A549 (cell line): ENCODE data around the gene ZBED4. TPM values are rescaled to one million over a fixed set of nuclear protein-coding genes. Genes with fewer than 3 reads are reported as not detected.

Source experiments
- ATAC-seq, 2 experiments: fragments of 200-7000 bp in 1 of 2; fragments of >200 bp in 1 of 2; cut with Nextera tagmentation in 1 of 2; cut with Tn5 transposase in 1 of 2; 3 replicates each; pipeline versions ENCODE4 v1.8.0 to v1.9.1; 2018 to 2020; ENCODE audit warnings: mild to moderate bottlenecking in 1 of 2, moderate library complexity in 1 of 2
- CTCF ChIA-PET: fragments of 300-600 bp; sonication (Branson Sonifier 250); formaldehyde crosslinking; extraction: SDS; loops from one replicate; lab custom pipeline; 2021; ENCODE audit warnings: antibody characterized with exemption, inconsistent platforms; lab: Yijun Ruan, JAX
- POLR2A ChIA-PET: fragments of 350-600 bp; formaldehyde crosslinking; extraction: SDS; loops from one replicate; lab custom pipeline; 2021; ENCODE audit warnings: antibody characterized with exemption, inconsistent platforms; lab: Yijun Ruan, JAX
- DNase-seq, 2 experiments: peaks; one replicate each; pipeline versions ENCODE4 v3.0.0 to v3.0.0-alpha.2; 2011 to 2016; ENCODE audit warnings: low read depth in 1 of 2, low spot score in 1 of 2
- FAIRE-seq: peaks from 2 replicates; lab custom pipeline; 2011; peaks lifted over from hg19 to GRCh38; lab: Jason Lieb, UNC
- H3K27ac ChIP-seq, 2 experiments: fragments of >200 bp; sonication (Bioruptor Twin); formaldehyde crosslinking; 3 replicates each; pipeline ENCODE4 v1.5.1; 2016 to 2017
- H3K4me1 ChIP-seq: fragments of >200 bp; sonication (Bioruptor Twin); formaldehyde crosslinking; 3 replicates; pipeline ENCODE4 v1.6.1; 2016
- H3K4me2 ChIP-seq: fragments of >200 bp; sonication (Bioruptor Twin); formaldehyde crosslinking; 3 replicates; pipeline ENCODE4 v1.6.1; 2016
- H3K4me3 ChIP-seq: fragments of >200 bp; sonication (Bioruptor Twin); formaldehyde crosslinking; 3 replicates; pipeline ENCODE4 v1.5.1; 2016
- H3K9me3 ChIP-seq: fragments of >200 bp; sonication (Bioruptor Twin); formaldehyde crosslinking; 3 replicates; pipeline ENCODE4 v1.6.1; 2016
- BHLHE40 ChIP-seq: IDR thresholded peaks from 2 replicates; pipeline ENCODE4 v1.6.1; 2012; ENCODE audit warnings: low read depth, low read length, inconsistent platforms
- CBX2 ChIP-seq: fragments of 200-600 bp; sonication (generic); IDR thresholded peaks from 2 replicates; pipeline ENCODE4 v1.6.1; 2016; ENCODE audit warnings: low read depth, mild to moderate bottlenecking, borderline replicate concordance
- CEBPB ChIP-seq, 2 experiments: fragments of >200 bp in 1 of 2; sonication (Bioruptor Twin) in 1 of 2; formaldehyde crosslinking in 1 of 2; IDR thresholded peaks; 2 replicates each; pipeline ENCODE4 v1.6.1; 2012 to 2016
- CHD4 ChIP-seq: fragments of 200-600 bp; sonication (generic); IDR thresholded peaks from 2 replicates; pipeline ENCODE4 v1.6.1; 2016; ENCODE audit warnings: antibody characterized with exemption, mild to moderate bottlenecking, borderline replicate concordance
- FOSL2 ChIP-seq, 2 experiments: fragments of 450-650 bp in 1 of 2; fragments of >200 bp in 1 of 2; sonication (Bioruptor Twin) in 1 of 2; formaldehyde crosslinking; IDR thresholded peaks; 2 replicates each; pipeline versions ENCODE4 v1.5.0 to v1.6.1; 2016 to 2020; ENCODE audit warnings: mild to moderate bottlenecking in 1 of 2, moderate library complexity in 1 of 2
- GATA3 ChIP-seq: IDR thresholded peaks from 2 replicates; pipeline ENCODE4 v1.6.1; 2012; ENCODE audit warnings: borderline replicate concordance
- HOXB5 ChIP-seq: fragments of 250-450 bp; sonication (Bioruptor Pico); IDR thresholded peaks from 2 replicates; pipeline ENCODE4 v1.5.0; 2020; ENCODE audit warnings: mild to moderate bottlenecking, moderate library complexity
- JUN ChIP-seq, 2 experiments: fragments of >200 bp; sonication (Bioruptor Twin); formaldehyde crosslinking; IDR thresholded peaks; 2 replicates in 1 of 2; 3 replicates in 1 of 2; pipeline ENCODE4 v1.6.1; 2016 to 2017
- KDM1A ChIP-seq: fragments of 200-600 bp; sonication (generic); IDR thresholded peaks from 2 replicates; pipeline ENCODE4 v1.6.1; 2016; ENCODE audit warnings: low read depth, mild to moderate bottlenecking
- MAFK ChIP-seq: fragments of 450-650 bp; IDR thresholded peaks from 2 replicates; pipeline ENCODE4 v1.6.1; 2014; ENCODE audit not compliant: partially characterized antibody
- PHF8 ChIP-seq: fragments of 200-600 bp; sonication (generic); IDR thresholded peaks from 2 replicates; pipeline ENCODE4 v1.6.1; 2016; ENCODE audit warnings: low read depth, mild to moderate bottlenecking, antibody characterized with exemption, moderate library complexity, borderline replicate concordance
- POLR2A ChIP-seq: IDR thresholded peaks from 2 replicates; pipeline ENCODE4 v1.6.1; 2012; ENCODE audit warnings: mild to moderate bottlenecking, low read length
- POLR2AphosphoS2 ChIP-seq: conservative IDR thresholded peaks from 2 replicates; pipeline ENCODE4 v1.6.1; 2012; ENCODE audit warnings: low read length, improper control_type of control experiment, inconsistent platforms
- RARB ChIP-seq: fragments of 250-450 bp; sonication (Bioruptor Pico); IDR thresholded peaks from 2 replicates; pipeline ENCODE4 v1.8.0; 2021; ENCODE audit warnings: mild to moderate bottlenecking, moderate library complexity
- RCOR1 ChIP-seq: fragments of 150-350 bp; IDR thresholded peaks from 2 replicates; pipeline ENCODE4 v1.6.1; 2014; ENCODE audit warnings: antibody characterized with exemption, low read length, low read depth
- RFX5 ChIP-seq: fragments of 450-650 bp; IDR thresholded peaks from 2 replicates; pipeline ENCODE4 v1.7.1; 2014; ENCODE audit warnings: antibody characterized with exemption, mild to moderate bottlenecking, moderate library complexity
- RNF2 ChIP-seq: fragments of 200-600 bp; sonication (generic); IDR thresholded peaks from 2 replicates; pipeline ENCODE4 v1.6.1; 2016; ENCODE audit warnings: low read depth, mild to moderate bottlenecking, antibody characterized with exemption, moderate library complexity, borderline replicate concordance
- ZSCAN20 ChIP-seq: fragments of 250-450 bp; sonication (Bioruptor Pico); IDR thresholded peaks from 2 replicates; pipeline ENCODE4 v1.8.0; 2022; ENCODE audit warnings: mild to moderate bottlenecking, moderate library complexity
- WGBS: methylation state at CpG from one replicate; pipeline ENCODE4 v1.1.6; 2017; ENCODE audit errors: missing lambda C conversion rate; 5-methylcytosine and 5-hydroxymethylcytosine counted together
- polyA plus RNA-seq, 4 experiments: library from polyadenylated mRNA; depleted of rRNA in 3 of 4; stranded (reverse); fragments of >200 nt; fragmentation: RNase III in 1 of 4; extraction: RNeasy Plus Mini Kit Qiagen cat#74134 plus additional on column Dnase treatment in 1 of 4; gene quantifications; 2 replicates in 3 of 4; 3 replicates in 1 of 4; pipeline ENCODE4 v1.2.3, GENCODE V29; 2011 to 2017
- TF ChIP-seq, protein P1 (sequence below): fragments of >200 bp; sonication (Bioruptor Twin); formaldehyde crosslinking; IDR thresholded peaks from 3 replicates; pipeline ENCODE4 v1.6.1; 2016
- TF ChIP-seq, protein P2 (sequence below): IDR thresholded peaks from 2 replicates; pipeline ENCODE4 v1.6.1; 2012
- TF ChIP-seq, protein P3 (sequence below): fragments of 250-450 bp; sonication (Bioruptor Pico); IDR thresholded peaks from 2 replicates; pipeline ENCODE4 v1.5.0; 2021; ENCODE audit warnings: mild to moderate bottlenecking, moderate library complexity, borderline replicate concordance
- TF ChIP-seq, protein P4 (sequence below): fragments of 200-600 bp; sonication (generic); IDR thresholded peaks from 2 replicates; pipeline ENCODE4 v1.6.1; 2016; ENCODE audit warnings: antibody characterized with exemption, mild to moderate bottlenecking, moderate library complexity
- TF ChIP-seq, protein P5 (sequence below): fragments of 450-650 bp; IDR thresholded peaks from 2 replicates; pipeline ENCODE4 v1.6.1; 2014; ENCODE audit warnings: antibody characterized with exemption

The ZBED4 gene
- polyA plus RNA-seq, 2 of the 4 experiments (the other 2 are of a cell fraction), result 8.6 to 9.5 TPM

DNA sequence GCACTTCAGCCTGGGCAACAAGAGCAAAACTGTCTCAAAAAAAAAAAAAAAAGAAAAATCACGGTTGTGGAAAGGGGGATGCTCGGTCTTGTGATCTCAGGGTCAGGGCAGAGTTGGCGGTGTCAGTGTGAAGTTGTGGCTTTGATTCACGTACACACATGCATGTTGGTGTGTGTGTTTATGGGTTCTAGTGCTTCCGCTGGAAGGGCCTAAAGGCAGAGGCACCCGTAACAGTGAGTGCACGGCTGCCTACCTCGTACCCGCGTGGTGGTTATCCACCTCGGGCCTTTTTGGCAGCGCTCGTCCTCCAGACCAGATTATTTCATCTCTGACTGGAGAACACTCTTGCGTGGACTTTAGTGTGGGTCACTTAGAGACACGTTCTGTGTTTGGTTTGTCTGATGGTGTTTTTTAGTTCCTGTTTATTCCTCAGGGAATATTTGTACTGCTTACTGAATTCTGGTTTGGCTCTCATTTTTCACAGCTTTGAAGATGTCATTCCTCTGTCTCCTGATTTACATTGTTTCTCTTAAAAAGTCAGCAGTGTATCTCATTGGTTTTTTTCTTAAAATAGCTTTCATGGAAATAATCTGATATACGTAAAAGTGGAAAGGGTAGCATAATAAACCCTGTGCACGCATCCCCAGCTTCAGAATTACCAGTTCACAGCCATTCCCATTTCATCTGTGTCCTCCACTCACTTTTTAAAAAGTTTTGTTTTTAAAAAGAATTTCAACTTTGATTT, 15.6 kb downstream of the ZBED4 start:
- WGBS, result 97% methylated on average over 17 of the region's 17 CpGs

DNA sequence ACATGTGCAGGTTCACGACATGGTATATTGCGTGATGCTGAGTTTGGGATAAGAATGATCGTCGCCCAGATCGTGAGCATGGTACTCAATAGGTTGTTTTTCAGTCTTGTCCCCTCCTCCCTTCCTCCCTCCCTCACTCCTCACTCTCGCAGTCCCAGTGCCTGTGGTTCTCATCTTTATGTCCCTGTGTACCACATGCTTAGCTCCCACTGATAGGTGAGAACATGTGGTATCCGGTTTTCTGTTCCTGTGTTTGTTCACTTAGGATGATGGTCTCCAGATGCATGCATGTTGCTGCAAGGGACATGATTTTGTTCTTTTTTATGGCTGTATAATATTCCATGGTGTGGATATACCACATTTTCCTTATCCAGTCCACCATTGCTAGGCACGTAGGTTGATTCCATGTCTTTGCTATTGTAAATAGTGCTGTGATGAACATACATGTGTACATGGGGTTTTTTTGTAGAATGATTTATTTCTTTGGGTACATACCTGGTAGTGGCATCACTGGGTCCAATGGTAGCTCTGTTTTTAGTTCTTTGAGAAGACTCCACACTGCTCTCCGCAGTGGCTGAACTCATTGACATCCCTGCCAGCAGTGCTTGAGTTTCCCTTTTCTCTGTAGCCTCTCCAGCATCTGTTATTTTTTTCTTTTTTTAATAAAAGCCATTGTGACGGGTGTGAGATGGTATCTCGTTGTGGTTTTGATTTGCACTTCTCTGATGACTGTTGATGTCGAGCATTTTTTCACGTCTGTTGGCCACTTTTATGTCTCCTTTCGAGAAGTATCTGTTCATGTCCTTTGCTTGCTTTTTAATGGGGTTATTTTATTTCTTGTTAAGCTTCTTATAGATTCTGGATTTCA, 16.4 kb downstream of the ZBED4 start:
- CTCF ChIA-PET, result no interaction called here
- ATAC-seq (no peak), DNase-seq (no peak), FAIRE-seq (no peak)
- POLR2A ChIA-PET, result no interaction called here
- TF ChIP-seq CHD4 (no peak), KDM1A (0 out of 2 replicates have a peak, but pooled peaks have one; percentile 27), CEBPB (IDR thresholded peaks at IDR 0.05) (no peak), RFX5 (no peak)
- Histone ChIP-seq H3K27ac (no peak overlapping the region), H3K9me3 (peaks cover 32% of the 10 kb centered on the region), H3K4me2 (no peak overlapping the region), H3K4me1 (no peaks in the 10 kb centered on the region), H3K4me3 (no peak overlapping the region)
- 94% methylated on average over 14 of the region's 14 CpGs for WGBS

More for the DNA sequence above, 15.6 kb downstream of the ZBED4 start:
- Histone ChIP-seq H3K4me1 (no peaks in the 10 kb centered on the region), H3K4me3 (no peak overlapping the region), H3K4me2 (no peak overlapping the region), H3K9me3 (peaks cover 32% of the 10 kb centered on the region), H3K27ac (no peak overlapping the region)
- no peak for DNase-seq
- ChIA-PET CTCF (no interaction called here), POLR2A (no interaction called here)
- TF ChIP-seq, protein P1, sequence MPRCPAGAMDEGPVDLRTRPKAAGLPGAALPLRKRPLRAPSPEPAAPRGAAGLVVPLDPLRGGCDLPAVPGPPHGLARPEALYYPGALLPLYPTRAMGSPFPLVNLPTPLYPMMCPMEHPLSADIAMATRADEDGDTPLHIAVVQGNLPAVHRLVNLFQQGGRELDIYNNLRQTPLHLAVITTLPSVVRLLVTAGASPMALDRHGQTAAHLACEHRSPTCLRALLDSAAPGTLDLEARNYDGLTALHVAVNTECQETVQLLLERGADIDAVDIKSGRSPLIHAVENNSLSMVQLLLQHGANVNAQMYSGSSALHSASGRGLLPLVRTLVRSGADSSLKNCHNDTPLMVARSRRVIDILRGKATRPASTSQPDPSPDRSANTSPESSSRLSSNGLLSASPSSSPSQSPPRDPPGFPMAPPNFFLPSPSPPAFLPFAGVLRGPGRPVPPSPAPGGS, result no peak
- TF ChIP-seq FOSL2 (IDR thresholded peaks at IDR 0.05), result no peak
- TF ChIP-seq FOSL2 (CRISPR knock-in tag; IDR thresholded peaks at IDR 0.05), result no peak
- no peak for TF ChIP-seq RCOR1
- TF ChIP-seq JUN (IDR thresholded peaks at IDR 0.05), result no peak
- TF ChIP-seq RARB (CRISPR knock-in tag), result no peak
- TF ChIP-seq POLR2A, result no peak
- no peak for TF ChIP-seq CEBPB (IDR thresholded peaks at IDR 0.05)
- no peak for TF ChIP-seq CBX2
- FAIRE-seq, result no peak
- no peak for ATAC-seq

DNA sequence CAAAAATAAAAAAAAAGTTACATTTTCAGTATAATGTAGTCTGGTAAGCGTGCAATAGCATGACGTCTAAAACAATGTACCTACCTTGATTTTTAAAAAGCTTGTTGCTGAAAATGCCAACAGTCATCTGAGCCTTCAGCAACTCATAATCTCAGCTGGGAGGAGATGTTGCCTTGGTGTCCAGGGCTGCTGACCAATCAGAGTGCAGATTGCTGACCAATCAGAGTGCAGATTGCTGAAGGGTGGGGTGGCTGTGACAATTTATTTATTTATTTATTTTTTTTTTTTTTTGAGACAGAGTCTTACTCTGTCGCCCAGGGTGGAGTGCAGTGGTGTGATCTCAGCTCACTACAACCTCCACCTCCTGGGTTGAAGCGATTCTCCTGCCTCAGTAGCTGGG, 17.8 kb downstream of the ZBED4 start:
- ChIA-PET CTCF (no interaction called here), POLR2A (no interaction called here)
- Histone ChIP-seq H3K9me3 (peaks cover 22% of the 10 kb centered on the region), H3K4me3 (no peak overlapping the region), H3K4me1 (no peaks in the 10 kb centered on the region), H3K27ac (no peak overlapping the region), H3K4me2 (no peak overlapping the region)
- DNase-seq (peak in 1 of 2 experiments; percentile 29), ATAC-seq (no peak), FAIRE-seq (no peak)
- 99% methylated on average over 4 of the region's 4 CpGs for WGBS
- TF ChIP-seq, protein P2, sequence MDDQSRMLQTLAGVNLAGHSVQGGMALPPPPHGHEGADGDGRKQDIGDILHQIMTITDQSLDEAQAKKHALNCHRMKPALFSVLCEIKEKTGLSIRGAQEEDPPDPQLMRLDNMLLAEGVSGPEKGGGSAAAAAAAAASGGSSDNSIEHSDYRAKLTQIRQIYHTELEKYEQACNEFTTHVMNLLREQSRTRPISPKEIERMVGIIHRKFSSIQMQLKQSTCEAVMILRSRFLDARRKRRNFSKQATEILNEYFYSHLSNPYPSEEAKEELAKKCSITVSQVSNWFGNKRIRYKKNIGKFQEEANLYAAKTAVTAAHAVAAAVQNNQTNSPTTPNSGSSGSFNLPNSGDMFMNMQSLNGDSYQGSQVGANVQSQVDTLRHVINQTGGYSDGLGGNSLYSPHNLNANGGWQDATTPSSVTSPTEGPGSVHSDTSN, result no peak
- TF ChIP-seq BHLHE40, result no peak
- TF ChIP-seq HOXB5 (CRISPR knock-in tag), result no peak
- no peak for TF ChIP-seq POLR2AphosphoS2
- no peak for TF ChIP-seq PHF8
- no peak for TF ChIP-seq GATA3
- TF ChIP-seq, protein P3, sequence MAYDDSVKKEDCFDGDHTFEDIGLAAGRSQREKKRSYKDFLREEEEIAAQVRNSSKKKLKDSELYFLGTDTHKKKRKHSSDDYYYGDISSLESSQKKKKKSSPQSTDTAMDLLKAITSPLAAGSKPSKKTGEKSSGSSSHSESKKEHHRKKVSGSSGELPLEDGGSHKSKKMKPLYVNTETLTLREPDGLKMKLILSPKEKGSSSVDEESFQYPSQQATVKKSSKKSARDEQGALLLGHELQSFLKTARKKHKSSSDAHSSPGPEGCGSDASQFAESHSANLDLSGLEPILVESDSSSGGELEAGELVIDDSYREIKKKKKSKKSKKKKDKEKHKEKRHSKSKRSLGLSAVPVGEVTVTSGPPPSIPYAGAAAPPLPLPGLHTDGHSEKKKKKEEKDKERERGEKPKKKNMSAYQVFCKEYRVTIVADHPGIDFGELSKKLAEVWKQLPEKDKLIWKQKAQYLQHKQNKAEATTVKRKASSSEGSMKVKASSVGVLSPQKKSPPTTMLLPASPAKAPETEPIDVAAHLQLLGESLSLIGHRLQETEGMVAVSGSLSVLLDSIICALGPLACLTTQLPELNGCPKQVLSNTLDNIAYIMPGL, result no peak
- TF ChIP-seq, protein P4, sequence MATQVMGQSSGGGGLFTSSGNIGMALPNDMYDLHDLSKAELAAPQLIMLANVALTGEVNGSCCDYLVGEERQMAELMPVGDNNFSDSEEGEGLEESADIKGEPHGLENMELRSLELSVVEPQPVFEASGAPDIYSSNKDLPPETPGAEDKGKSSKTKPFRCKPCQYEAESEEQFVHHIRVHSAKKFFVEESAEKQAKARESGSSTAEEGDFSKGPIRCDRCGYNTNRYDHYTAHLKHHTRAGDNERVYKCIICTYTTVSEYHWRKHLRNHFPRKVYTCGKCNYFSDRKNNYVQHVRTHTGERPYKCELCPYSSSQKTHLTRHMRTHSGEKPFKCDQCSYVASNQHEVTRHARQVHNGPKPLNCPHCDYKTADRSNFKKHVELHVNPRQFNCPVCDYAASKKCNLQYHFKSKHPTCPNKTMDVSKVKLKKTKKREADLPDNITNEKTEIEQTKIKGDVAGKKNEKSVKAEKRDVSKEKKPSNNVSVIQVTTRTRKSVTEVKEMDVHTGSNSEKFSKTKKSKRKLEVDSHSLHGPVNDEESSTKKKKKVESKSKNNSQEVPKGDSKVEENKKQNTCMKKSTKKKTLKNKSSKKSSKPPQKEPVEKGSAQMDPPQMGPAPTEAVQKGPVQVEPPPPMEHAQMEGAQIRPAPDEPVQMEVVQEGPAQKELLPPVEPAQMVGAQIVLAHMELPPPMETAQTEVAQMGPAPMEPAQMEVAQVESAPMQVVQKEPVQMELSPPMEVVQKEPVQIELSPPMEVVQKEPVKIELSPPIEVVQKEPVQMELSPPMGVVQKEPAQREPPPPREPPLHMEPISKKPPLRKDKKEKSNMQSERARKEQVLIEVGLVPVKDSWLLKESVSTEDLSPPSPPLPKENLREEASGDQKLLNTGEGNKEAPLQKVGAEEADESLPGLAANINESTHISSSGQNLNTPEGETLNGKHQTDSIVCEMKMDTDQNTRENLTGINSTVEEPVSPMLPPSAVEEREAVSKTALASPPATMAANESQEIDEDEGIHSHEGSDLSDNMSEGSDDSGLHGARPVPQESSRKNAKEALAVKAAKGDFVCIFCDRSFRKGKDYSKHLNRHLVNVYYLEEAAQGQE, result no peak
- no peak for TF ChIP-seq RNF2
- TF ChIP-seq, protein P5, sequence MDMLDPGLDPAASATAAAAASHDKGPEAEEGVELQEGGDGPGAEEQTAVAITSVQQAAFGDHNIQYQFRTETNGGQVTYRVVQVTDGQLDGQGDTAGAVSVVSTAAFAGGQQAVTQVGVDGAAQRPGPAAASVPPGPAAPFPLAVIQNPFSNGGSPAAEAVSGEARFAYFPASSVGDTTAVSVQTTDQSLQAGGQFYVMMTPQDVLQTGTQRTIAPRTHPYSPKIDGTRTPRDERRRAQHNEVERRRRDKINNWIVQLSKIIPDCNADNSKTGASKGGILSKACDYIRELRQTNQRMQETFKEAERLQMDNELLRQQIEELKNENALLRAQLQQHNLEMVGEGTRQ, result no peak
- no peak for TF ChIP-seq ZSCAN20 (CRISPR knock-in tag)
- no peak for TF ChIP-seq MAFK
- no peak for TF ChIP-seq KDM1A
- TF ChIP-seq CEBPB (IDR thresholded peaks at IDR 0.05), result no peak
